Raji (cell line): Measurements from ENCODE around the gene MAN2A1.

ENCODE experiments used
- POLR2A ChIP-seq: IDR thresholded peaks from 2 replicates; pipeline ENCODE4 v1.6.1; 2011; ENCODE audit warnings: low read depth, low read length, control low read depth; ENCODE audit not compliant: insufficient read depth

Gene MAN2A1

GRCh38 chr5:109750463-109750862 lies 60.7 kb downstream of the MAN2A1 start:
- no peak for TF ChIP-seq POLR2A

GRCh38 chr5:109753279-109753678 lies 63.6 kb downstream of the MAN2A1 start:
- TF ChIP-seq POLR2A = no peak

- TF ChIP-seq POLR2A = no peak
Observed at GRCh38 chr5:109754319-109754718, 64.6 kb downstream of the MAN2A1 start.

GRCh38 chr5:109755761-109756160 lies 66.0 kb downstream of the MAN2A1 start:
- no peak for TF ChIP-seq POLR2A

GRCh38 chr5:109756543-109757185 lies 66.9 kb downstream of the MAN2A1 start:
- no peak for TF ChIP-seq POLR2A

GRCh38 chr5:109757490-109757889 lies 67.8 kb downstream of the MAN2A1 start:
- no peak for TF ChIP-seq POLR2A

GRCh38 chr5:109759306-109759705 lies 69.6 kb downstream of the MAN2A1 start:
- no peak for TF ChIP-seq POLR2A

- no peak for TF ChIP-seq POLR2A
Observed at GRCh38 chr5:109762821-109763220, 73.1 kb downstream of the MAN2A1 start.

- no peak for TF ChIP-seq POLR2A
Observed at GRCh38 chr5:109767184-109767995, 77.7 kb downstream of the MAN2A1 start.

- TF ChIP-seq POLR2A = no peak
Observed at GRCh38 chr5:109767997-109768396, 78.3 kb downstream of the MAN2A1 start.

GRCh38 chr5:109769597-109770291 lies 80.0 kb downstream of the MAN2A1 start:
- TF ChIP-seq POLR2A = no peak

- no peak for TF ChIP-seq POLR2A
Observed at GRCh38 chr5:109775130-109775529, 85.4 kb downstream of the MAN2A1 start.

- TF ChIP-seq POLR2A = no peak
Observed at GRCh38 chr5:109779036-109779735, 89.5 kb downstream of the MAN2A1 start.

- no peak for TF ChIP-seq POLR2A
Observed at GRCh38 chr5:109784687-109785086, 95.0 kb downstream of the MAN2A1 start.

- no peak for TF ChIP-seq POLR2A
Observed at GRCh38 chr5:109786206-109786855, 96.6 kb downstream of the MAN2A1 start.
